PC-9 (cell line): ENCODE measurements around the gene TMEM63C. TPM values are rescaled to one million over a fixed set of nuclear protein-coding genes. Genes with fewer than 3 reads are reported as not detected.

Experiments used
- Bru-seq: library from RNA; stranded (reverse); fragments of 400-500 nt; gene quantifications from one replicate; lab custom pipeline; 2021; lab: Mats Ljungman, UMichigan
- BruChase-seq, 2 experiments: library from RNA; stranded (reverse); fragments of 400-500 nt; gene quantifications; one replicate each; lab custom pipeline; 2021; lab: Mats Ljungman, UMichigan
- BruUV-seq: library from RNA; stranded (reverse); fragments of 400-500 nt; replicated peaks from 2 replicates; lab custom pipeline; 2021; lab: Mats Ljungman, UMichigan
- CTCF ChIA-PET: fragments of 300-600 bp; sonication (Branson Sonifier 250); formaldehyde crosslinking; loops from one replicate; lab custom pipeline; 2022; ENCODE audit warnings: antibody characterized with exemption; lab: Charles Lee
- POLR2A ChIA-PET: fragments of 300-600 bp; sonication (Branson Sonifier 250); formaldehyde crosslinking; loops from one replicate; lab custom pipeline; 2022; ENCODE audit warnings: antibody characterized with exemption; ENCODE audit not compliant: unreplicated experiment; lab: Charles Lee
- DNase-seq, 2 experiments: peaks; one replicate each; pipeline versions ENCODE4 v3.0.0 to v3.0.0-alpha.2; 2015 to 2022; ENCODE audit warnings: mixed read lengths in 1 of 2
- H2AFZ ChIP-seq: fragments of 200-600 bp; sonication (generic); 2 replicates; pipeline ENCODE4 v1.8.1; 2017; ENCODE audit warnings: antibody characterized with exemption
- H3F3A ChIP-seq: fragments of 200-600 bp; sonication (generic); 2 replicates; pipeline ENCODE4 v1.8.1; 2017; ENCODE audit warnings: antibody characterized with exemption, mild to moderate bottlenecking, low read depth; ENCODE audit not compliant: insufficient read depth
- H3K27ac ChIP-seq: fragments of 200-600 bp; sonication (generic); 2 replicates; pipeline ENCODE4 v1.6.1; 2016; ENCODE audit warnings: mixed run types
- H3K27me3 ChIP-seq: fragments of 200-600 bp; sonication (generic); 2 replicates; pipeline ENCODE4 v1.6.1; 2016; ENCODE audit warnings: low read depth, mixed run types; ENCODE audit not compliant: insufficient read depth
- H3K36me3 ChIP-seq: fragments of 200-600 bp; sonication (generic); 2 replicates; pipeline ENCODE4 v1.6.1; 2016; ENCODE audit warnings: low read depth, mixed run types
- H3K4me1 ChIP-seq: fragments of 200-600 bp; sonication (generic); replicated peaks from 2 replicates; pipeline ENCODE4 v1.6.1; 2016; ENCODE audit warnings: mixed run types; ENCODE audit not compliant: insufficient read depth
- H3K4me2 ChIP-seq: fragments of 200-600 bp; sonication (generic); 2 replicates; pipeline ENCODE4 v1.6.1; 2017; ENCODE audit warnings: mixed run types
- H3K4me3 ChIP-seq: fragments of 200-600 bp; sonication (generic); 2 replicates; pipeline ENCODE4 v1.6.1; 2016; ENCODE audit warnings: mixed run types
- H3K79me2 ChIP-seq: fragments of 200-600 bp; sonication (generic); 2 replicates; pipeline ENCODE4 v1.6.1; 2017; ENCODE audit warnings: low read depth, mixed run types
- H3K9me2 ChIP-seq: fragments of 200-600 bp; sonication (generic); 2 replicates; pipeline ENCODE4 v1.8.1; 2017; ENCODE audit warnings: mild to moderate bottlenecking; ENCODE audit not compliant: insufficient read depth
- H3K9me3 ChIP-seq: fragments of 200-600 bp; sonication (generic); 2 replicates; pipeline ENCODE4 v1.8.1; 2016; ENCODE audit warnings: low read depth; ENCODE audit not compliant: insufficient read depth
- H4K20me1 ChIP-seq: fragments of 200-600 bp; sonication (generic); 2 replicates; pipeline ENCODE4 v1.8.1; 2017; ENCODE audit not compliant: insufficient read depth
- EZH2 ChIP-seq: fragments of 200-600 bp; sonication (generic); IDR thresholded peaks from 2 replicates; pipeline ENCODE4 v1.8.0; 2017; ENCODE audit warnings: antibody characterized with exemption, low read depth
- intact Hi-C: fragments of 100-400 bp; cut with micrococcal nuclease; formaldehyde crosslinking; loops from one replicate; pipeline ENCODE4 v1.10.0; 2022; ENCODE audit not compliant: unreplicated experiment
- long read RNA-seq: library from polyadenylated mRNA; stranded (forward); transcript quantifications from one replicate; pipeline ENCODE4 v2.0.0, GENCODE V29; 2022
- total RNA-seq: library from RNA; stranded (reverse); gene quantifications from 2 replicates; pipeline ENCODE4 v1.2.3, GENCODE V29; 2021
- TF ChIP-seq, protein P1 (sequence below): fragments of 200-600 bp; sonication (generic); conservative IDR thresholded peaks from 2 replicates; pipeline ENCODE4 v1.6.1; 2017; ENCODE audit warnings: mixed run types, antibody characterized with exemption, mild to moderate bottlenecking, moderate library complexity

Gene TMEM63C, protein sequence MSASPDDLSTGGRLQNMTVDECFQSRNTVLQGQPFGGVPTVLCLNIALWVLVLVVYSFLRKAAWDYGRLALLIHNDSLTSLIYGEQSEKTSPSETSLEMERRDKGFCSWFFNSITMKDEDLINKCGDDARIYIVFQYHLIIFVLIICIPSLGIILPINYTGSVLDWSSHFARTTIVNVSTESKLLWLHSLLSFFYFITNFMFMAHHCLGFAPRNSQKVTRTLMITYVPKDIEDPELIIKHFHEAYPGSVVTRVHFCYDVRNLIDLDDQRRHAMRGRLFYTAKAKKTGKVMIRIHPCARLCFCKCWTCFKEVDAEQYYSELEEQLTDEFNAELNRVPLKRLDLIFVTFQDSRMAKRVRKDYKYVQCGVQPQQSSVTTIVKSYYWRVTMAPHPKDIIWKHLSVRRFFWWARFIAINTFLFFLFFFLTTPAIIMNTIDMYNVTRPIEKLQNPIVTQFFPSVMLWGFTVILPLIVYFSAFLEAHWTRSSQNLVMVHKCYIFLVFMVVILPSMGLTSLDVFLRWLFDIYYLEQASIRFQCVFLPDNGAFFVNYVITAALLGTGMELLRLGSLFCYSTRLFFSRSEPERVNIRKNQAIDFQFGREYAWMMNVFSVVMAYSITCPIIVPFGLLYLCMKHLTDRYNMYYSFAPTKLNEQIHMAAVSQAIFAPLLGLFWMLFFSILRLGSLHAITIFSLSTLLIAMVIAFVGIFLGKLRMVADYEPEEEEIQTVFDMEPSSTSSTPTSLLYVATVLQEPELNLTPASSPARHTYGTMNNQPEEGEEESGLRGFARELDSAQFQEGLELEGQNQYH
- total RNA-seq (2.1 and 2.2 TPM in 2 replicates), Bru-seq, nascent RNA (percentile 17 among the genes with signal in this experiment), BruChase-seq, experiment 1, labeled RNA remaining after a 2-hour chase (percentile 19 among the genes with signal in this experiment), BruChase-seq, experiment 2, labeled RNA remaining after a 6-hour chase (percentile 20 among the genes with signal in this experiment)
- long read RNA-seq, partial matches to known transcripts, result 2 of 2 reads
- long read RNA-seq, other reads (novel, unspliced or antisense), result 0 of 2 reads

DNA sequence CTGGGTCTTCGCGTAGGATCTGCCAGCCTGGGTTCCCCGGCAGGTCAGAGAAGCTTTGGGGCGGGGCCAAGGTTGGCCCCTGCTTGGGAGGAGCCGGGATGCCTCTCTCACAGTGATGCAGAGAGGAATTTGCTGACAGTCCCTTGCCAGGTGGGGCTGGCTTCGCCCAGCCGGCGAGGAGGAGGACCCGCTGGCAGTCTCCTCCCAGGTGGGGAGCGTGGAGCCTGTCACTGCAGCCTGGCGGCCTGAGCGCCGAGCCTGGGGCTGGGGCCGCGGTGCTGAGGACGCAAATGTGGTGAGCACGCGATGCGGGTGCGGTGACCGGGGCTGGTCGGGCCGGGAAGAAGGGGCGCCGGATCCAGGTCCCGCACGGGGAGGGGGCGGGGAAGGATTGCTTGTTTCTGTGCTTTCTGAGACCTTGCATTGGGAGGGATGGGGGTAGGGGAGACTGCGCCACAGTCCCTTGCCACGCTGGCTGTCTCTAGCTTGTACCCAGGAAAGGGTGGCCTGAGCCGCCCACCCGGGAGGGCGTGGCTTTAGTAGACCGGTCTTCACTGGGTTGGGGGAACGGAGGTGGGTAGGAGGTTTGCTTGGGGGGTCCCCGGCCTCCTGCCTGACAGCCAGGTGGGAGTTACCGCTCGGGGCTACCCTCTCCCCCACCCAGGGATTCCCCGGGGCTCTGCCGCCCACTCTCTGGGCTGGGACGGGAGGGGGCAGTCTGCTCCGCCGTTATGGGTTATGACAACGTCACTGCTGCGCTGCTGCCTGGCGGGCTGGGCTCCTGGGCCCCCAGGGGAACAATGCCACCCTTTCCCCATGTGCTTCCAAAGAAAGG, at the start of gene TMEM63C:
Gene TMEM63C (plus strand): TSS at position 196 of the 835 bp plus-strand sequence. CDS start 37,016 bp downstream, outside the sequence.
- CTCF ChIA-PET, result no interaction called here

GRCh38 chr14:77131871-77132486, 49.6 kb upstream of the TMEM63C start:
- H3K27ac ChIP-seq, result no peak overlapping the region
- H3K9me2 ChIP-seq, result no peaks in the 10 kb centered on the region
- peaks cover 95% of the 10 kb centered on the region for H3K27me3 ChIP-seq
- no peaks in the 10 kb centered on the region for H3K4me1 ChIP-seq
- H4K20me1 ChIP-seq, result peaks cover 3% of the 10 kb centered on the region; the same call in 1 of the 2 replicates
- no peak overlapping the region for H2AFZ ChIP-seq
- TF ChIP-seq, protein P1, sequence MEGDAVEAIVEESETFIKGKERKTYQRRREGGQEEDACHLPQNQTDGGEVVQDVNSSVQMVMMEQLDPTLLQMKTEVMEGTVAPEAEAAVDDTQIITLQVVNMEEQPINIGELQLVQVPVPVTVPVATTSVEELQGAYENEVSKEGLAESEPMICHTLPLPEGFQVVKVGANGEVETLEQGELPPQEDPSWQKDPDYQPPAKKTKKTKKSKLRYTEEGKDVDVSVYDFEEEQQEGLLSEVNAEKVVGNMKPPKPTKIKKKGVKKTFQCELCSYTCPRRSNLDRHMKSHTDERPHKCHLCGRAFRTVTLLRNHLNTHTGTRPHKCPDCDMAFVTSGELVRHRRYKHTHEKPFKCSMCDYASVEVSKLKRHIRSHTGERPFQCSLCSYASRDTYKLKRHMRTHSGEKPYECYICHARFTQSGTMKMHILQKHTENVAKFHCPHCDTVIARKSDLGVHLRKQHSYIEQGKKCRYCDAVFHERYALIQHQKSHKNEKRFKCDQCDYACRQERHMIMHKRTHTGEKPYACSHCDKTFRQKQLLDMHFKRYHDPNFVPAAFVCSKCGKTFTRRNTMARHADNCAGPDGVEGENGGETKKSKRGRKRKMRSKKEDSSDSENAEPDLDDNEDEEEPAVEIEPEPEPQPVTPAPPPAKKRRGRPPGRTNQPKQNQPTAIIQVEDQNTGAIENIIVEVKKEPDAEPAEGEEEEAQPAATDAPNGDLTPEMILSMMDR, result no peak
- no peak for TF ChIP-seq EZH2
- no peak for DNase-seq
- no peaks in the 10 kb centered on the region for H3F3A ChIP-seq
- no peak overlapping the region for H3K4me3 ChIP-seq
- POLR2A ChIA-PET, result interaction anchor here (0.7 kb wide), 1 partner anchor 53 kb away, joined by 6 read pairs; no protein-coding TSS in a partner anchor
- intact Hi-C loops, result no loop called here
- no peaks in the 10 kb centered on the region for H3K36me3 ChIP-seq
- BruUV-seq, result no TSS peak
- no peaks in the 10 kb centered on the region for H3K9me3 ChIP-seq
- CTCF ChIA-PET, result no interaction called here
- no peaks in the 10 kb centered on the region for H3K79me2 ChIP-seq
- H3K4me2 ChIP-seq, result no peak overlapping the region

More for the DNA sequence above, at the start of gene TMEM63C:
- no TSS peak for BruUV-seq
- H3K27me3 ChIP-seq, result peaks cover 72% of the 10 kb centered on the region
- H4K20me1 ChIP-seq, result peaks cover 3% of the 10 kb centered on the region; the same call in 1 of the 2 replicates
- peak within 1 kb of the TSS; percentile 69 for H3K4me2 ChIP-seq
- no peaks in the 10 kb centered on the region for H3F3A ChIP-seq
- no peak within 1 kb of the TSS for H2AFZ ChIP-seq
- no peaks in the 10 kb centered on the region for H3K9me2 ChIP-seq
- DNase-seq, result peak; percentile 66 to 92
- intact Hi-C loops, result no loop called here
- TF ChIP-seq, protein P1, result no peak
- no peak for TF ChIP-seq EZH2
- no peaks in the 10 kb centered on the region for H3K4me1 ChIP-seq
- peak within 1 kb of the TSS; percentile 50; the same call in 1 of the 2 replicates for H3K4me3 ChIP-seq
- H3K36me3 ChIP-seq, result no peaks in the 10 kb centered on the region
- H3K79me2 ChIP-seq, result no peaks in the 10 kb centered on the region
- POLR2A ChIA-PET, result interaction anchor here (0.6 to 0.7 kb wide), 2 partner anchors 31 to 58 kb away, joined by 5 to 8 read pairs; no protein-coding TSS in a partner anchor
- H3K9me3 ChIP-seq, result no peaks in the 10 kb centered on the region
- no peak within 1 kb of the TSS for H3K27ac ChIP-seq
